Stomach (tissue), 4 donors: ENCODE measurements around the gene HAND2.

Source experiments
- EP300 ChIP-seq: sonication (generic); formaldehyde crosslinking; IDR thresholded peaks from one replicate; pipeline ENCODE4 v1.6.1; 2017; ENCODE audit warnings: antibody characterized with exemption
- POLR2A ChIP-seq, 4 donors: fragments of 450-650 bp; IDR thresholded peaks; one replicate each; pipeline ENCODE4 v1.6.1; 2016; ENCODE audit warnings: antibody characterized with exemption in 4 of 4, control low read depth in 2 of 4, mild to moderate bottlenecking in 1 of 4, moderate library complexity in 1 of 4
- TF ChIP-seq, protein P1 (sequence below), 7 experiments: fragments of 450-650 bp in 4 of 7; fragments of 200-600 bp in 3 of 7; sonication (generic) in 3 of 7; IDR thresholded peaks; one replicate each; pipeline ENCODE4 v1.5.1; 2016 to 2019; ENCODE audit warnings: antibody characterized with exemption in 7 of 7, control low read depth in 2 of 7, mild to moderate bottlenecking in 1 of 7

DNA sequence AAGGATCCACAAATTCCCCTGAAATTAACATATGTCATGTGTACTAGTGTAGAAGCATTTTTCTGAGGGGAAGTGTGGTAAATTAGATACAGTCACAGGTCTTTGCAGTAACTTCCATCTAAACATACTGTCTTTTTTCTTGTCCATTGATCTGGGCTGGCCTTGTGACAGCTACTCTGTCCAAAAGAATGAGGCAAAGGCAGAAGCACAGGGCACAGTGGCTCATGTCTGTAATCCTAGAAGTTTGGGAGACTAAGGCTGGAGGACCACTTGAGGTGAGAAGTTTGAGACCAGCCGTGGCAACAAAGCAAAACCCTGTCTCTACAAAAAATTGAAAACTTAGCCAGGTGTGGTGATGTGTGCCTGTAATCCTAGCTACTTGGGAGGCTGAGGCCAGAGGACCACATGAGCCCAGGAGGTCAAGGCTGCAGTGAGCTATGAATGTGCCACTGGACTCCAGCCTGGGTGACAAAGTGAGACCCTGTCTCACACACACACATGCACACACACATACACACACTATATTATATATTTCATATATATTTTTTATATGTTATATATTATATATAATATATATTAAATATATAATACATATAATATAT lies 47.6 kb downstream of the HAND2 start:
- TF ChIP-seq, protein P1, sequence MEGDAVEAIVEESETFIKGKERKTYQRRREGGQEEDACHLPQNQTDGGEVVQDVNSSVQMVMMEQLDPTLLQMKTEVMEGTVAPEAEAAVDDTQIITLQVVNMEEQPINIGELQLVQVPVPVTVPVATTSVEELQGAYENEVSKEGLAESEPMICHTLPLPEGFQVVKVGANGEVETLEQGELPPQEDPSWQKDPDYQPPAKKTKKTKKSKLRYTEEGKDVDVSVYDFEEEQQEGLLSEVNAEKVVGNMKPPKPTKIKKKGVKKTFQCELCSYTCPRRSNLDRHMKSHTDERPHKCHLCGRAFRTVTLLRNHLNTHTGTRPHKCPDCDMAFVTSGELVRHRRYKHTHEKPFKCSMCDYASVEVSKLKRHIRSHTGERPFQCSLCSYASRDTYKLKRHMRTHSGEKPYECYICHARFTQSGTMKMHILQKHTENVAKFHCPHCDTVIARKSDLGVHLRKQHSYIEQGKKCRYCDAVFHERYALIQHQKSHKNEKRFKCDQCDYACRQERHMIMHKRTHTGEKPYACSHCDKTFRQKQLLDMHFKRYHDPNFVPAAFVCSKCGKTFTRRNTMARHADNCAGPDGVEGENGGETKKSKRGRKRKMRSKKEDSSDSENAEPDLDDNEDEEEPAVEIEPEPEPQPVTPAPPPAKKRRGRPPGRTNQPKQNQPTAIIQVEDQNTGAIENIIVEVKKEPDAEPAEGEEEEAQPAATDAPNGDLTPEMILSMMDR (IDR thresholded peaks at IDR 0.05), result no peak
- TF ChIP-seq POLR2A (IDR thresholded peaks at IDR 0.05) (no peak), EP300 (no peak)
